HG03139 (cell line): ENCODE results near the gene KBTBD3.
"Not testable (repeated sequence)": the region's sequence is repeated elsewhere in the genome, so short reads cannot be mapped to it uniquely, and the experiment has no call there.

ENCODE experiments used
- ATAC-seq: cut with Tn5 transposase; IDR thresholded peaks from one replicate; pipeline ENCODE4 v1.9.1; 2021; ENCODE audit not compliant: unreplicated experiment

Gene KBTBD3

DNA sequence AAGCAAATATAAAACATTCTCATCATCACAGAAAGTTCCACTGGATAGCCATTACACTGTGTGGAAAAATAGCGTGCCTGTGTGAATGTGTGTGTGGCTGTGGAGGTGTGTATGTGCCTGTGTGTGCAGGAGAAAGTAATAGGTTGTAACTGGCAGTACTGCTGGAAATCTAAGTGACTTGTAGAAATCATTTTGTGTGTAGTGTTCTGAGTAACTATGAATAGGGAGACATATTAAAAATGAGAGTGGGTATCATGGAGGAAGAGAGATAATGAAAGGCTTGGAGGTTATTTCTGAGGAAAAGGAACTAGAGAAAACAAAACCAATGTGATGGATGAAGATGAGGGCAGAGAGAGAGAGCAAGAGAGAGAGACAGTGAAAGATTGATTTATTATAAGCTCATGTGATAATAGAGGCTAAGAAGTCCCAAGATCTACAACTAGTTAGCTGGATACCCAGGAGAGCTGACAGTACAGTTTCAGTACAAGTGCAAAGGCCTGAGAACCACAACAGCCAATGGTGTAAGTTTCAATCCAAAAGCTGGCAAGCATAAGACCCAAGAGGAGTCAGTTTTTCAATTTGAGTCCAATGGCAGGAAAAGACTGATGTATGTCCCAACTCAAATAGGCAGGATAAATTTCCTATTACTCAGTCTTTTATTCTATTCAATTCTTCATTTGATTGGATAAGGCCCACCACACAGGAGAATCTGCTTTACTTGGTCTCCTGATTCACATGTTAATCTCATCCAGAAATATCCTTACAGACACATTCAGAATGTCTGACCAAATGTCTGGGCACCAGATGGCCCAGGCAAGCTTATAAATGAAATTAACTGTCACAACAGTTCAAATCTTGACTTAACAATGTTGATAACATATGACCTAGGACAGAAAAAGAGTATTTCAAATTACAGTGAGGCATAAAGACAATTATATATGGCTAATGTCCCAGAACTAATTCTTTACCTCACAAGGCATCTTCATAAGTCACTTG, 14.9 kb downstream of the KBTBD3 start:
- ATAC-seq: peak; percentile 46

DNA sequence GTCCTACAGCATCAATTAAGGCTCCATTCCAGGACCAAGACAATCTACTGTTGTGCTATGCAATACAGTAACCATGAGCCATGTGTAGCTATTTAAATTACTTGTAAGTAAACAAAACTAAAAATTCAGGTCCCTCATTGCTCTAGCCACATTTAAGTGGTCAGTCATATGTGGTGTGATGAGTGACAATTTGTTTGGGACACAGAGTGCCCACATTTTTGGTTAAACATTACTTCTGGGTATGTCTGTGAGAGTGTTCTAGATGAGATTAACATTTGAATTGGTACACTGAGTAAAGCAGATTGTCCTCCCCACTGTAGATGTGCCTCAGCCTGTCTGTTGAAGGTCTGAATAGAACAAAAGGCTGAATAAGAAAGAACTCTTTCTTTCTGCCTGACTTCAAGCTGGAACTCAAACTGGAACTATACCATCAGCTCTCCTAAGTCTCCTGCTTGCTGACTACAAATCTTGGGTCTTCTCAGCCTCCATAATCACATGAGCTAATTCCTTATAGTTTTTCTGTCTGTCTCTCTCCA, 15.8 kb downstream of the KBTBD3 start:
- ATAC-seq: no peak

- no peak for ATAC-seq
Measured at GRCh38 chr11:106059617-106060016, 17.5 kb downstream of the KBTBD3 start.

DNA sequence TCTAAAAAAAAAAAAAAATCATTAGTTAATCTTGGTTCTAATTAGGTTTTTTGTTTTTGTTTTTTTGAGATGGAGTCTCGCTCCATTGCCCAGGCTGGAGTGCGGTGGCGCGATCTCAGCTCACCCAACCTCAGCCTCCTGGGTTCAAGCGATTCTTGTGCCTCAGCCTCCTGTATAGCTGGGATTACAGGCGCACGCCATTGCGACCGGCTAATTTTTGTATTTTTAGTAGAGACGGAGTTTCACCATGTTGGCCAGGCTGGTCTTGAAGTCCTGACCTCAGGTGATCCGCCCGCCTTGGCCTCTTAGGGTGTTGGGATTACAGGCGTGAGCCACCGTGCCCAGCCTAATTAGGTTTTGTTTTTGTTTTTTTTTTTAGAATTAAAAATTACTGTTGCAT, 18.8 kb downstream of the KBTBD3 start:
- ATAC-seq: not testable (repeated sequence)

- ATAC-seq: no peak
Measured at GRCh38 chr11:106051103-106051502, 26.0 kb downstream of the KBTBD3 start.

DNA sequence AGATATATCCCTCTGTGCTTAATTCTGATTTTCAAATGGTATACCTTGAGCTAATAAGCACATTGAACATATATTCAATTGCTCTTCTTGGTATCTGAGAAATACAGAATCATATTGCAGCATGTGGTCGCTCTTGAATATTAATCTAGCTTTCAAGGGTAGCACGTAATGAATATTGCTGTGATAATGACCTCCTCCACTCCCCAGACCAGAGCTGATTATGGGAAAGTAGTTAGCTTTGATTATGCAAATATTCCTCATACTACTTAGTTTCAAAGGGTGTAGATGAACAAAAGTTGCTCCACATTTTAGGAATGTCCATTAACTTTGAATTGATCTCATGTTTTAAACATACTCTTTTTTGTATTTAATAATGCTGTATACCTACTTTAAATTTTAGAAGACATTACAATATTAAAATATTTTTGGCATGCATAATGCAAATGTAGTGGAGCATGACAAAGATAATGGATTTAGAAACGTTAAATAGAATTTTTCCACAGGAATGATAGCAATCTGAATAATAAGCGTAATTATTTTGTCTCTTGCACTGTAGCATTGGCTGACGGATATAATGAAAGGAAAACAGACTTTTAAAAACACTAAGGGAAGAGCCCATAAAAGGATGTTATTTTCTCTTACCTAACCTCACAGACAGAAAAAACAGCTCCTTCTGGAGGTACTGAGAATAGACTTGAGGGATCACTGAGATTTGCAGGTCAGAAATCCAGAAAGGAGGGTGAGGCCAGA, 27.2 kb downstream of the KBTBD3 start:
- no peak for ATAC-seq

DNA sequence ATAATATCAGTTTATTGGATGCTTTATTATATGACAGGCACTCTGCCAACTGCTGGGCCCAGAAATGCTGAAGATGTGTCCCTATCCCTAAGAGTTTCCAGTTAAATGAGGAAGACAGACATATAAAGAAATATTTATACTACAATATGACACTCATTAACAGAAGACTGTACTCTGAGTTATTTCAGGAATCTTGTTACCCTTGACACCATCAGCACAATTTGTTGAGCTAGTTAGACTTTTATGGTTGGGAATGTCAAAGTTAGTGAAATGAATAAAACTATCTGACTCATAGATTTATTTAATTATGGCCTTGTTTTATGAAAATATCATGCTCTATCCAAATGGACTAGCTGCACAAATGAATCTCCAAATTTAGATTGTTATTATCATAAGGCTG, 29.5 kb downstream of the KBTBD3 start:
- ATAC-seq: no peak

GRCh38 chr11:106043540-106043939, 33.6 kb downstream of the KBTBD3 start:
- ATAC-seq: no peak

GRCh38 chr11:106032861-106033260, 44.3 kb downstream of the KBTBD3 start:
- ATAC-seq: no peak

DNA sequence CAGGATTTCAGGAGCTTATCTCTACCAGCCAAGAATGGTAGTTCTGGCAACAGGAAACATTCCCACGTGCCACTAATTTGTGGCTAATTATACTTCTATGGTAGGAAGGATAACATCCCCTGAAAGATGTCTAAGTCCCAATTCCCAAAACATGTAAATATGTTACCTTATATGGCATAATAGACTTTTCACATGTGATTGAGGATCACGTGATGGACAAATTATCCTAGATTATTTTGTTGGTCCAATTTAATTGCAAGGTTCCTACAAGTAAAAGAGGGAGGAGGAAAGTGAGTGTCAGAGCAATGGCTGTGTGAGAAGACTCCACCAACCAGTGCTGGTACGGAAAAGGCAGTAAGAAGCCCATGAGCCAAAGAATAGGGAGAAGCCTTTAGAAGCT, 45.2 kb downstream of the KBTBD3 start:
- no peak for ATAC-seq

- no peak for ATAC-seq
Measured at GRCh38 chr11:106031202-106031810, 45.8 kb downstream of the KBTBD3 start.

DNA sequence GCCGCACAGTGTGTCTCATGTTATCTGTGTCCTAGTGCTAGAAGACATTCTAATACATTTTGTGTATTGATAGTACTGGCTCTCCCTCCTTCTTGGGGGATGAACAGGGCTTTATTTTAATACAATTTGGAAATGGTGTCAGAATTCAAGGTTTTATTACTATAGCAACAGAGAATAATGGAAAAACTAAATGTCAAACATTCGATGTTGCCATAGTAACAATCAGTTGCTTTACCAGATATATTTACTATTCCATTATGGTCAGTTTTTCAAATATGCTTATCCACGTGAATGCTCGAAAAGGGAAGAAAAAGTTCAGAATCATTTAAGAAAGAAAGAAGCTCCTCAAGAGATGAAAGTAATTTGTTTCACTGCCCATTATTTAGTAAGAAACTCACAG, 46.5 kb downstream of the KBTBD3 start:
- no peak for ATAC-seq

- ATAC-seq: no peak
Measured at GRCh38 chr11:106022795-106023275, 54.3 kb downstream of the KBTBD3 start.

GRCh38 chr11:106021967-106022794, 55.0 kb downstream of the KBTBD3 start, which contains the start of gene MSANTD4:
Gene MSANTD4 (minus strand): TSS chr11:106022240. CDS start chr11:106010917, 11,323 bp downstream.
- peak; percentile 97 for ATAC-seq

GRCh38 chr11:106021181-106021966, 55.8 kb downstream of the KBTBD3 start:
- ATAC-seq: peak; percentile 3

- ATAC-seq: no peak
Measured at GRCh38 chr11:106017093-106017492, 60.1 kb downstream of the KBTBD3 start.

GRCh38 chr11:106015066-106015465, 62.1 kb downstream of the KBTBD3 start:
- ATAC-seq: no peak

DNA sequence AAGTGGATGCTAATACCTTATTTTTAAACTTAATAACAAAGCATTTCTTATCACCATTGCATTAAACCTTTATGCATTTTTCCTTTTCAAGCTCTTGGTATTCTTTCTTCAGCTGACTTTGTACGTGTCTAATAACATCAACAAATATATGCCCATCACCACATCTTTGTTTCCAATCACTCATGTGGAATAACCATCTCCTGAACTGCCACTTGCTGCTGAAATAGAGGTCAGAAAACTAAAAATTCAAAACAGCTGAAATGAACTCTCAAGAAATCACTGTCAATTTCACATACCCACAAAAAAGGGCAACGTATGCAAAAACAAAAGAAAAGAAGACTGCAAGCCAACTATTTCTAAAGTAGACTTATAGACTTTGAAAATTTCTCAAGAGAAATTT, 62.5 kb downstream of the KBTBD3 start:
- ATAC-seq: no peak

- ATAC-seq: no peak
Measured at GRCh38 chr11:106014035-106014434, 63.1 kb downstream of the KBTBD3 start.
